Glutamatergic neuron (in vitro differentiated cells): ENCODE measurements around the gene TOR1AIP2. TPM values are rescaled to one million over a fixed set of nuclear protein-coding genes. Genes with fewer than 3 reads are reported as not detected.

Source experiments
- DNase-seq: peaks from one replicate; pipeline ENCODE4 v3.0.0; 2022
- H3K27ac Mint-ChIP-seq: one replicate; pipeline ENCODE4 v1.8.0; 2020; ENCODE audit warnings: mild to moderate bottlenecking, mixed read lengths, inconsistent platforms; ENCODE audit not compliant: unreplicated experiment
- H3K27me3 Mint-ChIP-seq: one replicate; pipeline ENCODE4 v1.8.0; 2020; ENCODE audit warnings: mild to moderate bottlenecking, moderate library complexity, mixed read lengths, inconsistent platforms; ENCODE audit not compliant: unreplicated experiment
- H3K36me3 Mint-ChIP-seq: one replicate; pipeline ENCODE4 v1.8.0; 2020; ENCODE audit warnings: mild to moderate bottlenecking, mixed read lengths, inconsistent platforms; ENCODE audit not compliant: unreplicated experiment
- H3K4me1 Mint-ChIP-seq: one replicate; pipeline ENCODE4 v1.8.0; 2020; ENCODE audit warnings: mild to moderate bottlenecking, low read depth, mixed read lengths, inconsistent platforms; ENCODE audit not compliant: unreplicated experiment
- H3K4me3 Mint-ChIP-seq: one replicate; pipeline ENCODE4 v1.8.0; 2020; ENCODE audit warnings: mild to moderate bottlenecking, mixed read lengths, inconsistent platforms; ENCODE audit not compliant: unreplicated experiment
- H3K9me3 Mint-ChIP-seq: one replicate; pipeline ENCODE4 v1.8.0; 2020; ENCODE audit warnings: mild to moderate bottlenecking, moderate library complexity, mixed read lengths, inconsistent platforms; ENCODE audit not compliant: unreplicated experiment
- CTCF ChIP-seq: fragments of 200-600 bp; sonication (generic); IDR thresholded peaks from one replicate; pipeline ENCODE4 v1.5.0; 2021; ENCODE audit not compliant: partially characterized antibody, unreplicated experiment
- total RNA-seq: library from RNA; stranded (reverse); fragmentation: NEBNext Ultra II Directional; extraction: Animal tissue kit (Norgen Biotek cat#: 25700); gene quantifications from one replicate; pipeline ENCODE4 v1.2.1, GENCODE V29; 2021; ENCODE audit not compliant: unreplicated experiment

The TOR1AIP2 gene
- total RNA-seq, 1 donor from 2014 or later, result 70.3 TPM

- peaks cover 5% of the 10 kb centered on the region for H3K4me1 Mint-ChIP-seq
- H3K27me3 Mint-ChIP-seq, result no peaks in the 10 kb centered on the region
- DNase-seq, result no peak
- no peak overlapping the region for H3K4me3 Mint-ChIP-seq
- H3K27ac Mint-ChIP-seq, result no peak overlapping the region
- no peak for TF ChIP-seq CTCF
- no peaks in the 10 kb centered on the region for H3K9me3 Mint-ChIP-seq
- H3K36me3 Mint-ChIP-seq, result no peaks in the 10 kb centered on the region
Measured at GRCh38 chr1:179826626-179827280, 50.9 kb downstream of the TOR1AIP2 start.

DNA sequence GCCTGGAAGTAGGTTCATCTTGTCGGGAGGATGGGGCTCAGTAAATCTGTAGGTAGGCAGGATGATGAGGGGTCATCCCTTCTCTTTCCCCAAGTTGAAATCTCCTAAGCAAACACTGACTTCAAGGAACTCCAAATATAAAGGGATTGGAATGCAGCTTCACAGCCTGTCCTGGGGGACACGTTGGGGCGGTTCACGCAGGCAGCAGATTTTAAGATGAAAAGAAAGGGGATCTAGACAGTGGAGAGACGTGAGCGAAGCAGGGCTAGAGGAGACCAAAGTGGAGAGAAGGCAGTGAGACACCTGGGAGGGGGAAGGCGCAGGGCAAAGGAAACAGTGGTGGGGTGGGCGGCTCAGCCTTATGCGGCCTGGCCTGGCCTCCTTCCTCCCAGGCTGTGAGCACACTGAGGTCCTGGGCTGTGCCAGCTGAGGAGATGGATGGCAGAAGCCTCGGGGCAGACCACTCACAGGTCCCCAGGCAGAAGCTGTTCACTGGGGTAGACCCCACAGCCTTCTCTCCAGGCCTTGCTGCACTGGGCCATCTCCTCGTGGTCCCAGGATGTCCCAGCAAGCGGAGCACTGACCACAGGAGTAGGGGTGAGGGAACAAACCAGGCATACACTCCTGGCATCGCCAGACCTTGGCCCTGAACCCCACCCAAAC lies 51.7 kb downstream of the TOR1AIP2 start:
- no peaks in the 10 kb centered on the region for H3K36me3 Mint-ChIP-seq
- no peak for DNase-seq
- no peak overlapping the region for H3K27ac Mint-ChIP-seq
- peaks cover 5% of the 10 kb centered on the region for H3K4me1 Mint-ChIP-seq
- H3K27me3 Mint-ChIP-seq, result no peaks in the 10 kb centered on the region
- no peak overlapping the region for H3K4me3 Mint-ChIP-seq
- TF ChIP-seq CTCF, result no peak
- H3K9me3 Mint-ChIP-seq, result no peaks in the 10 kb centered on the region

DNA sequence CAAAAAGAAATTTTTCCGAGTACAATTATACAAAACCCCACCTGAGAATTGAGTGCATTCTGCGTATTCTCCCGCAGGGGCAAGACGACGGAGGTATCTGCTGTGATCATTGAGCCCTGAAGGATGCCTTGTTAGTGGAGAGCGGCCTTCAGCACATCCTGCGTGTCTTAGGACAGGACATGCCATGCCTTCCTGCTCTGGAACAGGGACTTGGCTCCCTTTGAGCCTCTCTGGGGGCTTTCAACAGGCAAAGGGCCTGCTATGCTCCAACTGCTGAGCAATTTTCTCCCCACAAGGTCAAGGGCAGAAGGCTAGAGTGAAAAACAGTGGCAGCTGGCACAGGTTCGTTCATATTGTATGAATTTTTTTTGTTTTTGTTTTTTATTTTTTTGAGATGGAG lies 52.4 kb downstream of the TOR1AIP2 start:
- Mint-ChIP-seq H3K4me3 (no peak overlapping the region), H3K9me3 (no peaks in the 10 kb centered on the region), H3K27ac (no peak overlapping the region), H3K27me3 (no peaks in the 10 kb centered on the region), H3K36me3 (no peaks in the 10 kb centered on the region), H3K4me1 (peaks cover 5% of the 10 kb centered on the region)
- TF ChIP-seq CTCF, result no peak
- no peak for DNase-seq

GRCh38 chr1:179824265-179824664 lies 53.3 kb downstream of the TOR1AIP2 start:
- H3K9me3 Mint-ChIP-seq, result no peaks in the 10 kb centered on the region
- TF ChIP-seq CTCF, result no peak
- no peak overlapping the region for H3K4me3 Mint-ChIP-seq
- DNase-seq, result no peak
- peaks cover 2% of the 10 kb centered on the region for H3K27me3 Mint-ChIP-seq
- peaks cover 5% of the 10 kb centered on the region for H3K4me1 Mint-ChIP-seq
- H3K36me3 Mint-ChIP-seq, result no peaks in the 10 kb centered on the region
- no peak overlapping the region for H3K27ac Mint-ChIP-seq

DNA sequence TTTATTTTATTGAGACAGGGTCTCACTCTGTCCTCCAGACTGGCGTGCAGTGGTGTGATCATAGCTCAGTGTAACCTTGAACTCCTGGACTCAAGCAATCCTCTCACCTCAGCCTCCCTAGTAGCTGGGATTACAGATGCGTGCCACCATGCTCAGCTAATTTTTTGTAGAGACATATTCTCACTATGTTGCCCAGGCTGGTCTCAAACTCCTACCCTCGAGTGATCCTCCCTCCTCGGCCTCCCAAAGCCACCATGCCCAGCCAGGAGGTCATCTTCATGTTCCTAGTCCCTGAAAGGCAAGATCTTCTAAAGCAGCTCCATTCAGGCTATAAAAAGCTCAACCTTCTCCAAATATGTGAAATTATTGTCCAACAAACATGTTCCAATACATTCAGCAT lies 53.9 kb downstream of the TOR1AIP2 start:
- no peaks in the 10 kb centered on the region for H3K9me3 Mint-ChIP-seq
- TF ChIP-seq CTCF, result no peak
- peaks cover 6% of the 10 kb centered on the region for H3K4me1 Mint-ChIP-seq
- H3K4me3 Mint-ChIP-seq, result no peak overlapping the region
- H3K27ac Mint-ChIP-seq, result no peak overlapping the region
- H3K36me3 Mint-ChIP-seq, result no peaks in the 10 kb centered on the region
- DNase-seq, result no peak
- H3K27me3 Mint-ChIP-seq, result peaks cover 2% of the 10 kb centered on the region
